BJ (cell line): Measurements from ENCODE around the gene ATP10A. TPM values are rescaled to one million over a fixed set of nuclear protein-coding genes. Genes with fewer than 3 reads are reported as not detected.

ENCODE experiments used
- CTCF ChIA-PET: fragments of 350-600 bp; formaldehyde crosslinking; extraction: SDS; loops from one replicate; lab custom pipeline; 2021; ENCODE audit warnings: antibody characterized with exemption, inconsistent platforms; lab: Yijun Ruan, JAX
- POLR2A ChIA-PET: fragments of 300-600 bp; sonication (Branson Sonifier 250); formaldehyde crosslinking; extraction: SDS; loops from one replicate; lab custom pipeline; 2021; ENCODE audit warnings: antibody characterized with exemption; lab: Charles Lee
- DNase-seq: peaks from one replicate; pipeline ENCODE4 v3.0.0-alpha.2; 2011; ENCODE audit warnings: low read depth
- H3K27me3 ChIP-seq: 2 replicates; pipeline ENCODE4 v1.6.0; 2011; ENCODE audit warnings: low read length; ENCODE audit not compliant: control insufficient read depth, insufficient read depth
- H3K36me3 ChIP-seq: 2 replicates; pipeline ENCODE4 v1.5.1; 2011; ENCODE audit warnings: low read length; ENCODE audit not compliant: control insufficient read depth, insufficient read depth
- H3K4me3 ChIP-seq: 2 replicates; pipeline ENCODE4 v1.5.1; 2011; ENCODE audit warnings: low read depth, mild to moderate bottlenecking, control low read depth, low read length
- polyA plus RNA-seq: library from polyadenylated mRNA; depleted of rRNA; stranded (reverse); fragments of >200 nt; gene quantifications from 2 replicates; pipeline ENCODE4 v1.2.3, GENCODE V29; 2011
- TF ChIP-seq, protein P1 (sequence below): IDR thresholded peaks from 2 replicates; pipeline ENCODE4 v1.5.1; 2011; ENCODE audit warnings: low read depth, mild to moderate bottlenecking, control low read depth, inconsistent platforms, low read length, moderate library complexity; ENCODE audit not compliant: insufficient read depth

The ATP10A gene
- polyA plus RNA-seq, 1 experiment, result 28.0 TPM

DNA sequence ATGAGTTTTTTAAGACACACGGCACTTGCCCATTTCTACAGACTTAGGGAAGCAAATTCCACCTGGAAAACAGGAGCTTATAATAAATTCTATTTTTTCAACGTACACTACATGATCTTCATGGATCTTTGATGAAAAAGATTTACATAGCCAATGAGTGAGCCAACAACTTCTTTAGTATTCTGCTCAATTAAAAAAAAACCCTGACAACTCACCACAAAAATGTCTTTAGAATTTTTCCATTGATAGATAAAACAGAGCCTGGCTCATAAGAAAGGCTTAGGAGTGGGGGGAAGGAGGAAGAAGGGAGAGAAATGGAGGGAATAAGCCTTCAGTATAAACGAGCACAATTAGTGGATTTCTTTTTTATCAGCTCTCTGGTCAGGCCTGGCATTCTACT, 126.7 kb downstream of the ATP10A start:
- POLR2A ChIA-PET, result no interaction called here
- TF ChIP-seq, protein P1, sequence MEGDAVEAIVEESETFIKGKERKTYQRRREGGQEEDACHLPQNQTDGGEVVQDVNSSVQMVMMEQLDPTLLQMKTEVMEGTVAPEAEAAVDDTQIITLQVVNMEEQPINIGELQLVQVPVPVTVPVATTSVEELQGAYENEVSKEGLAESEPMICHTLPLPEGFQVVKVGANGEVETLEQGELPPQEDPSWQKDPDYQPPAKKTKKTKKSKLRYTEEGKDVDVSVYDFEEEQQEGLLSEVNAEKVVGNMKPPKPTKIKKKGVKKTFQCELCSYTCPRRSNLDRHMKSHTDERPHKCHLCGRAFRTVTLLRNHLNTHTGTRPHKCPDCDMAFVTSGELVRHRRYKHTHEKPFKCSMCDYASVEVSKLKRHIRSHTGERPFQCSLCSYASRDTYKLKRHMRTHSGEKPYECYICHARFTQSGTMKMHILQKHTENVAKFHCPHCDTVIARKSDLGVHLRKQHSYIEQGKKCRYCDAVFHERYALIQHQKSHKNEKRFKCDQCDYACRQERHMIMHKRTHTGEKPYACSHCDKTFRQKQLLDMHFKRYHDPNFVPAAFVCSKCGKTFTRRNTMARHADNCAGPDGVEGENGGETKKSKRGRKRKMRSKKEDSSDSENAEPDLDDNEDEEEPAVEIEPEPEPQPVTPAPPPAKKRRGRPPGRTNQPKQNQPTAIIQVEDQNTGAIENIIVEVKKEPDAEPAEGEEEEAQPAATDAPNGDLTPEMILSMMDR, result no peak
- CTCF ChIA-PET, result interaction anchor here (0.8 kb wide), 1 partner anchor 205 kb away, joined by 3 read pairs; no protein-coding TSS in a partner anchor

DNA sequence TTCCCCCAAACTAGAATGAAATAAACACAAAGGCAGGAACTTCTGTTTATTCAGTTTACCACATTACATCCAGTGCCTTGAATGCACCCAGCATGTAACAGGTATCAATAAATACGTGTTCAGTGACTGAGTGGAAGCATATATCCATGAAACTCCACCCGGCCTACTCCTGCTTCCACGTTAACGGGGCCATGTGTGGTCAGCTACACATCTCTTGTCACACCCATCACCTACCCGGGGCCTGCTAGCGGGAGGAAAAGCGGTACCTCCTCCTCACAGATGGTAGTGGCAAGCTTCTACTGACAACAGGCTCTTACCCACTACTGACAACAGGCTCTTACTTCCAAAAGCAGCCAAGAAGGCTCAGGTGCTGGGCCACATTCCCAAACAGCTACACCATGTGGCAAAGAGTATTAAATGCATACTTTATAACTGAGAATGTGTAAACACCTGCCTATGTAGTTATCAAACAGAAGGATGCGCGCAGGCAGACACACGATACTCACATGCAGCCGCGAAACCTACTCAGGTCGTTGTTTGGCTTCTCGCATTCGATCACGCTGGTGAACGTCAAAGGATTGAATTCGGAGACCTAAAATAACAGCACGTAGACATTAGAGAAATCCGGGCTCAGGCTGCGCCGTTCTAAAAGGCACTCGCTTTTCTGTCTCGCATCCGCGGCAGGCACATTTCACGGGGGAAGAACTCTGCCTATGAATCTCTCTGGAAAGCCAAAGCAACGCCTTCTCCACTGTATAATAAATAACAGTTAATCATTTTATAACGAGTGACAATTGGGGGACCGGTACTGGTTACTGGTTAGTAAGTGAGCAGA, 127.4 kb downstream of the ATP10A start:
- no peak for DNase-seq
- TF ChIP-seq, protein P1, result no peak
- ChIA-PET POLR2A (no interaction called here), CTCF (interaction anchor here (0.8 kb wide), 1 partner anchor 142 kb away, joined by 4 read pairs; no protein-coding TSS in a partner anchor)
- peaks cover 3% of the 10 kb centered on the region for H3K36me3 ChIP-seq
- H3K27me3 ChIP-seq, result no peaks in the 10 kb centered on the region
- no peak overlapping the region for H3K4me3 ChIP-seq

More for the DNA sequence above, 126.7 kb downstream of the ATP10A start:
- Histone ChIP-seq H3K4me3 (no peak overlapping the region), H3K36me3 (peaks cover 3% of the 10 kb centered on the region), H3K27me3 (no peaks in the 10 kb centered on the region)
- no peak for DNase-seq

DNA sequence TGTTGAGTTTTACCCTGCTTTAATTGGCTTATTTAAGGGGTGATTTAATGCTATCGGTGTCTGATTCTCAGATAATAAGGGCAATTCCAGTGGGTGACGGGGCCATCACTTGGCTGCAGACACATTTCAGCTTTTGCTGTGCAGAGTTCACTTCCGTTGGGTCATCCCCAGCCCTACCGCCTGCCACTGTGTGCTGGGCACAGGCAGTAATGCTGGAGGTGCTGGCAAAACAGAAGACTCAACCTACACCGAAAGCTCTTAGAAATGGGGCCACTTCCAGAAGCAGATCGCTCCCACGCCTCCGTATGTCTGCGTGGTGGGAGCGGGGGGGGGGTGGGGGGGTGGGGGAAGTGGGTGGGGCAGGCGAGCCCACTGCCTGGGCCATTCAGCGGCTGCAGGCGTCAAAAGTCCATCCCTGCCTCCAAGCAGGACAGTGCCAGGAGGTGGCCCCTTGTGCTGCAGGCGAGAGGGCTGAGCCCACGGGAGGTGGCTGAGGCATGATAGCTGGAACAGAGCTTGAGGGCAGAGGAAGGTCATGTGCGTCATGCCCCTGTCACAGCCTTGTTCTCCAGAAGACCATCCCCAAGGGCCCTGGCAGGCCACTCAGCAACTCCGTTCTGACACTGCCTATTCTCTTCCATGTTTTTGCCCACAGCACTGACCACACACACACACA, 128.3 kb downstream of the ATP10A start:
- ChIA-PET POLR2A (no interaction called here), CTCF (interaction anchor here (0.8 to 1.1 kb wide), 2 partner anchors 13 to 143 kb away, joined by 3 to 4 read pairs; no protein-coding TSS in a partner anchor)
- TF ChIP-seq, protein P1, result no peak
- Histone ChIP-seq H3K4me3 (no peak overlapping the region), H3K27me3 (no peaks in the 10 kb centered on the region), H3K36me3 (peaks cover 3% of the 10 kb centered on the region)
- no peak for DNase-seq

DNA sequence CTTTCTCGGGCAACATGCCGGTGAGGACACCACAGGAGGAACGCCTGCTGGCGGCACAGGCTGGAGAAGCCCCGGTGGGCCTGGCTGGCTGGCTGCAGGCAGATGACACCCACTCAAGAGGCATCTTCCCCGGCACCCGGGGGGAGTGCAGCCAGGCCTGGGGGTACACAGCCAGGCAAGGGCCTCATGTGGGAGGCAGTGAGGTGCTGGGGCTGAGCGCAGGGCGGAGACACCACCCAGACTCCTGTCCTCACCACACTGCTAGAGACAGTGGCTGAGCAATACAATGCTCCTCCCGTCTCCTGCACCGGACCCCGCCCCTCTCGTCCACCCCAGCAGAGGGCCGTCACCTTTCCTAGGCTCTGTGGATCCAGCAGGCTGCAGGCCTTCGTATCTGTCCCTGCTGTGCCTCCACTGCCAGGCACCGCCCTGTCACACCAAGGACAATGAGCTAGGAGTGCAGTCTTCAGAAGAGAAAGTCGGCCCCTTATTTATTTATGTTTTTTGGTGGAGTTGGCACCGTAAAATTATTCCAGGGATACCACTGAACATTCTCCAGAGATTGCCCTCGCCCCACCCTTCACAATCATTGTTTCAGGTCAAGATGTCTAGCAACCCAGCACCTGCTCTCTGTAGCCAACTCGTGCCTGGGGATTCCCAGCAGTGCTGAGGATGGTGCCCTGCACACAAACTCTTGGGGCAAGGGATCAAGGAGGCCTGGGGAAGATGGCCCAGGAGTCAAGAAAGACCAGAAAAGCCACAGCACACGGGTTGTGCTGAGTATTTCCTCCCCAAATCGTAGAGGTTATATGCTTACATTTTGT, 129.1 kb downstream of the ATP10A start:
- CTCF ChIA-PET, result interaction anchor here (1.1 kb wide), 1 partner anchor 12 kb away, joined by 3 read pairs; no protein-coding TSS in a partner anchor
- TF ChIP-seq, protein P1, result no peak
- POLR2A ChIA-PET, result no interaction called here
- Histone ChIP-seq H3K4me3 (no peak overlapping the region), H3K27me3 (no peaks in the 10 kb centered on the region), H3K36me3 (peaks cover 5% of the 10 kb centered on the region)
- no peak for DNase-seq
